ENCODE data around the gene IZUMO1.

DNA sequence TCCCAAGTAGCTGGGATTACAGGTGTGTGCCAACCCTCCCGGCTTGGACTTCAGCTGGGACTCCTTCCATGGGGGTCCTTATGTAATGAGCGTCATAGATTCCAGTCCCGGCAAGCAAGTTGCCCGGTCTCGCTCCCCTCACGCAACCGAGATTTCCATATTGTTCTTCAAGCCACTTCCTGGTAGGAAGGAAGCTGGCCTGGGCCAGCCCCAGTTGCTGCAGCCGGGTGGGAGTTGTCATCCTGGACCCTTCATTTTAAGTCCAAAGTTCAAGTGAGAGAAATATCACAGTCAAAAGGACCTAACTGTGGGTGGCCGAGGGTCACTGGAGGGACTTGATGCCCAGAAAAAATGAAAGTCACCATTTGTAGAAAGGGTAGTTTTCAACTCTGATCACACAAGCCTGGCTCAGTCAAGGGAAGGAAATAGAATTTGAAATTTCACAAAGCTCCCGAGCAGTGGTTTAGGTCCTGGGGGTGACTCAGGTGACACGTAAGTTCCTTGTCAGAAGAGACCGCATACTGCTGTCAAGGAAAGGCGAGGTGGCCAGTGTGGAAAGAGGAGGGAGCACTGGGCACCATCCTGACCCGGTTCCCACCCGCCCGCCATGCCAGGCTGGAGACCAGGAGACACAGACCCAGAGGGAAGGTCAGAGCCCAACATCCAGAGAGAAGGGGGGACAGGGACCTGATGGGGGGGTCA, 13.9 kb upstream of the IZUMO1 start:
- TF ChIP-seq, protein P1, sequence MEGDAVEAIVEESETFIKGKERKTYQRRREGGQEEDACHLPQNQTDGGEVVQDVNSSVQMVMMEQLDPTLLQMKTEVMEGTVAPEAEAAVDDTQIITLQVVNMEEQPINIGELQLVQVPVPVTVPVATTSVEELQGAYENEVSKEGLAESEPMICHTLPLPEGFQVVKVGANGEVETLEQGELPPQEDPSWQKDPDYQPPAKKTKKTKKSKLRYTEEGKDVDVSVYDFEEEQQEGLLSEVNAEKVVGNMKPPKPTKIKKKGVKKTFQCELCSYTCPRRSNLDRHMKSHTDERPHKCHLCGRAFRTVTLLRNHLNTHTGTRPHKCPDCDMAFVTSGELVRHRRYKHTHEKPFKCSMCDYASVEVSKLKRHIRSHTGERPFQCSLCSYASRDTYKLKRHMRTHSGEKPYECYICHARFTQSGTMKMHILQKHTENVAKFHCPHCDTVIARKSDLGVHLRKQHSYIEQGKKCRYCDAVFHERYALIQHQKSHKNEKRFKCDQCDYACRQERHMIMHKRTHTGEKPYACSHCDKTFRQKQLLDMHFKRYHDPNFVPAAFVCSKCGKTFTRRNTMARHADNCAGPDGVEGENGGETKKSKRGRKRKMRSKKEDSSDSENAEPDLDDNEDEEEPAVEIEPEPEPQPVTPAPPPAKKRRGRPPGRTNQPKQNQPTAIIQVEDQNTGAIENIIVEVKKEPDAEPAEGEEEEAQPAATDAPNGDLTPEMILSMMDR (IDR thresholded peaks at IDR 0.05), result no peak
- no peak for TF ChIP-seq EP300 (IDR thresholded peaks at IDR 0.05)

All from esophagus muscularis mucosa (tissue), 3 donors.